ENCODE data around the gene ARHGEF5. TPM values are rescaled to one million over a fixed set of nuclear protein-coding genes. Genes with fewer than 3 reads are reported as not detected.

The ARHGEF5 gene
- total and polyA plus RNA-seq, 9 of the 15 experiments (the other 6 are each of a cell fraction or from before 2014, with no cell fraction given): 0.03 to 0.49 (median 0.10) TPM; not detected in 1

- Histone ChIP-seq H3K4me2 (ENCODE audit: insufficient read depth, low read length) (no peak within 1 kb of the TSS), H3K4me1 (replicated peaks in 1 of 2; ENCODE audit: control insufficient read depth in 2 of 2, insufficient read depth in 2 of 2, low read length in 2 of 2) (no peaks in the 10 kb centered on the region), H3K9me3 (replicated peaks; ENCODE audit: control insufficient read depth, insufficient read depth, low read depth, low read length) (no peaks in the 10 kb centered on the region), H3K27me3 (ENCODE audit: control insufficient read depth in 2 of 2, insufficient read depth in 2 of 2, low read length in 2 of 2) (peaks cover 15 to 22% of the 10 kb centered on the region in 2 experiments; a peak in 4 of 5 replicates), H3K9me1 (ENCODE audit: control insufficient read depth, insufficient read depth, low read length) (no peaks in the 10 kb centered on the region), H3K9ac (ENCODE audit: insufficient read depth in 1 of 2, low read depth in 2 of 2, low read length in 2 of 2) (no peak within 1 kb of the TSS), H3K4me3 (no peak within 1 kb of the TSS), H2AFZ (ENCODE audit: low read depth, low read length) (no peak within 1 kb of the TSS), H3K36me3 (ENCODE audit: control insufficient read depth, insufficient read depth, low read length) (no peaks in the 10 kb centered on the region), H3K27ac (ENCODE audit: extremely low read depth, low read depth, low read length) (no peak within 1 kb of the TSS), H3K79me2 (ENCODE audit: control insufficient read depth, insufficient read depth, low read length) (no peaks in the 10 kb centered on the region), H4K20me1 (replicated peaks; ENCODE audit: control insufficient read depth, insufficient read depth, low read length) (no peaks in the 10 kb centered on the region)
- 2% methylated on average over 11 of the region's 39 CpGs for WGBS (ENCODE audit: insufficient coverage, low coverage, missing lambda C conversion rate)
- in situ Hi-C loops (cut with MboI) (no loop called here), intact Hi-C loops (cut with micrococcal nuclease) (loop anchor here (10.0 kb wide), 1 partner anchor 499 kb away; the partner anchor contains the start of gene TCAF1)
- DNase-seq (ENCODE audit: extremely low read depth in 1 of 4, low spot score in 3 of 4) (no peak), FAIRE-seq (no peak), ATAC-seq (no peak)
- ChIA-PET CTCF (ENCODE audit: low intra/inter-chr PET ratio) (no interaction called here), POLR2A (no interaction called here)
- no TSS peak for BruUV-seq (replicated peaks)
- TF ChIP-seq ERF (CRISPR knock-in tag; IDR thresholded peaks at IDR 0.05) (no peak), PHB (CRISPR knock-in tag; IDR thresholded peaks at IDR 0.05) (no peak), ILF3 (IDR thresholded peaks at IDR 0.05; ENCODE audit: borderline replicate concordance) (no peak), ZNF311 (CRISPR knock-in tag; IDR thresholded peaks at IDR 0.05) (no peak), E2F8 (IDR thresholded peaks at IDR 0.05; ENCODE audit: low read depth, partially characterized antibody) (no peak), POLR2AphosphoS5 (IDR thresholded peaks at IDR 0.05; ENCODE audit: control insufficient read depth, insufficient read depth, low read depth, low read length) (no peak), TRIM25 (IDR thresholded peaks at IDR 0.05; ENCODE audit: borderline replicate concordance) (no peak), ZKSCAN1 (IDR thresholded peaks at IDR 0.05; ENCODE audit: low read depth, low read length) (no peak), ZKSCAN3 (CRISPR knock-in tag; IDR thresholded peaks at IDR 0.05) (no peak), GATA2 (CRISPR knock-in tag; IDR thresholded peaks at IDR 0.05) (no peak), CTCF (IDR thresholded peaks at IDR 0.05 in 2 of 3, conservative IDR thresholded peaks at IDR 0.05 in 1 of 3; ENCODE audit: insufficient read depth in 2 of 3, low read depth in 1 of 3, low read length in 3 of 3) (no peak), MLLT1 (IDR thresholded peaks at IDR 0.05) (no peak), HMGN3 (IDR thresholded peaks at IDR 0.05; ENCODE audit: borderline replicate concordance, extremely low read depth, insufficient read length, low read depth, low read length) (no peak), E2F1 (CRISPR knock-in tag; IDR thresholded peaks at IDR 0.05) (no peak)
Measured at GRCh38 chr7:144403649-144404061, 48.5 kb downstream of the ARHGEF5 start, which contains the start of gene NOBOX. Gene NOBOX, minus strand, starts transcription at chr7:144403693.
